Activated naive CD4-positive, alpha-beta T cell treated with anti-CD3 and anti-CD28 coated beads for 36 hours (primary cell): ENCODE results near the gene PI4K2A. TPM values are rescaled to one million over a fixed set of nuclear protein-coding genes. Genes with fewer than 3 reads are reported as not detected.

Experiments used
- CTCF ChIA-PET: fragments of 350-600 bp; sonication (Branson Sonifier 250); formaldehyde crosslinking; loops from one replicate; lab custom pipeline; 2021; ENCODE audit warnings: antibody characterized with exemption; lab: Charles Lee
- DNase-seq: peaks from one replicate; pipeline ENCODE4 v3.0.0-alpha.2; 2020
- H3K27ac Mint-ChIP-seq: one replicate; pipeline ENCODE4 v1.8.0; 2021; ENCODE audit warnings: mild to moderate bottlenecking, mixed read lengths
- H3K27me3 Mint-ChIP-seq: one replicate; pipeline ENCODE4 v1.8.0; 2021; ENCODE audit warnings: low read depth, mixed read lengths
- H3K36me3 Mint-ChIP-seq: one replicate; pipeline ENCODE4 v1.8.0; 2021; ENCODE audit warnings: low read depth, mixed read lengths
- H3K4me1 Mint-ChIP-seq: one replicate; pipeline ENCODE4 v1.8.0; 2021; ENCODE audit warnings: low read depth, mixed read lengths
- H3K4me3 Mint-ChIP-seq: one replicate; pipeline ENCODE4 v1.8.0; 2021; ENCODE audit warnings: mild to moderate bottlenecking, moderate library complexity, mixed read lengths
- H3K9me3 Mint-ChIP-seq: one replicate; pipeline ENCODE4 v1.8.0; 2021; ENCODE audit warnings: mixed read lengths
- intact Hi-C: fragments of 100-400 bp; cut with micrococcal nuclease; formaldehyde crosslinking; loops from one replicate; pipeline ENCODE4 v1.15.1; 2023
- total RNA-seq, 2 experiments: library from RNA; stranded (reverse); gene quantifications; one replicate each; pipeline ENCODE4 v1.2.3, GENCODE V29; 2021

PI4K2A gene
- total RNA-seq, 2 experiments from 2014 or later: 8.9 to 9.4 TPM

GRCh38 chr10:97608991-97609561 lies 31.4 kb upstream of the PI4K2A start:
- no peaks in the 10 kb centered on the region for H3K36me3 Mint-ChIP-seq
- CTCF ChIA-PET: interaction anchor here (0.6 to 1.1 kb wide), 5 partner anchors 12 to 841 kb away, joined by 3 to 4 read pairs (median 4); partner anchors contain the start of gene ANKRD2
- H3K27ac Mint-ChIP-seq: no peak overlapping the region
- H3K27me3 Mint-ChIP-seq: no peaks in the 10 kb centered on the region
- H3K4me1 Mint-ChIP-seq: no peaks in the 10 kb centered on the region
- no peak overlapping the region for H3K4me3 Mint-ChIP-seq
- no peaks in the 10 kb centered on the region for H3K9me3 Mint-ChIP-seq
- DNase-seq: no peak
- intact Hi-C loops: no loop called here

- no peak overlapping the region for H3K27ac Mint-ChIP-seq
Measured at GRCh38 chr10:97611473-97611872, 29.0 kb upstream of the PI4K2A start.

GRCh38 chr10:97612386-97612785 lies 28.1 kb upstream of the PI4K2A start:
- Mint-ChIP-seq H3K36me3 (no peaks in the 10 kb centered on the region), H3K4me3 (no peak overlapping the region), H3K9me3 (no peaks in the 10 kb centered on the region), H3K4me1 (no peaks in the 10 kb centered on the region), H3K27me3 (no peaks in the 10 kb centered on the region), H3K27ac (no peak overlapping the region)
- DNase-seq: no peak
- intact Hi-C loops: loop anchor here (2.0 kb wide), 1 partner anchor 40 kb away; the partner anchor contains the start of gene ANKRD2
- CTCF ChIA-PET: interaction anchor here (1.3 to 1.6 kb wide), 2 partner anchors 41 to 139 kb away, joined by 3 to 8 read pairs; no protein-coding TSS in a partner anchor

More at GRCh38 chr10:97611473-97611872, 29.0 kb upstream of the PI4K2A start:
- Mint-ChIP-seq H3K4me3 (no peak overlapping the region), H3K9me3 (no peaks in the 10 kb centered on the region), H3K27me3 (no peaks in the 10 kb centered on the region), H3K36me3 (no peaks in the 10 kb centered on the region), H3K4me1 (no peaks in the 10 kb centered on the region)
- CTCF ChIA-PET: no interaction called here
- no peak for DNase-seq
- intact Hi-C loops: no loop called here

DNA sequence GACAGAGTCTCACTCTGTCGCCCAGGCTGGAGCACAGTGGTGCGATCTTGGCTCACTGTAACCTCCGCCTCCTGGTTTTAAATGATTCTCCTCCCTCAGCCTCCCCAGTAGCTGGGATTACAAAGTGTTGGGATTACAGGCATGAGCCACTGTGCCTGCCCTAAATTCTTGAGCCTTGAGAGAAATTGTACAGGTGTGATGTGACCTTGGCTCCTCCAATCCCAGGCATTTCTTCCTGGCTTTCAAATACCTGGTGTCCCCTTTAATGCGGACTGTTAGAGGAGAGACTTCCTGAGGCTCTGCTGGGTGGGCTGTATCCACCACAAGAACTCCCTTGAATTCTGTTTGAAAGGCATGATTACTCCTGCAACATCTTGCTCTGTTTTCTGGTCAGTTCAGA lies 22.2 kb upstream of the PI4K2A start:
- CTCF ChIA-PET: no interaction called here
- Mint-ChIP-seq H3K9me3 (no peaks in the 10 kb centered on the region), H3K36me3 (no peaks in the 10 kb centered on the region), H3K4me3 (no peak overlapping the region), H3K27ac (no peak overlapping the region), H3K4me1 (no peaks in the 10 kb centered on the region), H3K27me3 (no peaks in the 10 kb centered on the region)
- no peak for DNase-seq
- intact Hi-C loops: no loop called here

GRCh38 chr10:97618733-97619132 lies 21.7 kb upstream of the PI4K2A start:
- CTCF ChIA-PET: no interaction called here
- intact Hi-C loops: no loop called here
- DNase-seq: no peak
- H3K27me3 Mint-ChIP-seq: no peaks in the 10 kb centered on the region
- H3K36me3 Mint-ChIP-seq: no peaks in the 10 kb centered on the region
- H3K9me3 Mint-ChIP-seq: no peaks in the 10 kb centered on the region
- H3K27ac Mint-ChIP-seq: no peak overlapping the region
- H3K4me3 Mint-ChIP-seq: no peak overlapping the region
- no peaks in the 10 kb centered on the region for H3K4me1 Mint-ChIP-seq

DNA sequence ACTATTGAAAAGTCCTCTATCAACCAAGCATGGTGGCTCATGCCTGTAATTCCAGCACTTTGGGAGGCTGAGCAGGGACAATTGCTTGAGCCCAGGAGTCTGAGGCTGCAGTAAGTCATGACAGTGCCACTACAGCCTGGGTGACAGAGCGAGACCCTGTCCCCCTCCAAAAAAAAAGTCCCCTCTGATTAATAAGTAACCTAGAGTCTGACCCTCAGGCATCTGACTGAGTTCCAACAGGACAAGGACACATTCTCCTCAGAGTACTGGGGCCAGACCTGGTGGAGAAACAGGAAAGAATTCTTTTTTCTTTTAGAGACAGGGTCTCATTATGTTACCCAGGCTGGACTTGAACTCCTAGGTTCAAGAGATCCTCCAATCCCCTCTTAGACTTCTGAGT lies 17.2 kb upstream of the PI4K2A start:
- no peaks in the 10 kb centered on the region for H3K27me3 Mint-ChIP-seq
- H3K4me3 Mint-ChIP-seq: no peak overlapping the region
- CTCF ChIA-PET: interaction anchor here (1.0 kb wide), 1 partner anchor 108 kb away, joined by 3 read pairs; no protein-coding TSS in a partner anchor
- no peak for DNase-seq
- no peaks in the 10 kb centered on the region for H3K9me3 Mint-ChIP-seq
- no peak overlapping the region for H3K27ac Mint-ChIP-seq
- H3K4me1 Mint-ChIP-seq: no peaks in the 10 kb centered on the region
- H3K36me3 Mint-ChIP-seq: no peaks in the 10 kb centered on the region
- intact Hi-C loops: no loop called here

- CTCF ChIA-PET: interaction anchor here (0.7 kb wide), 1 partner anchor 13 kb away, joined by 3 read pairs; no protein-coding TSS in a partner anchor
- Mint-ChIP-seq H3K4me3 (no peak overlapping the region), H3K27me3 (no peaks in the 10 kb centered on the region), H3K9me3 (no peaks in the 10 kb centered on the region), H3K36me3 (no peaks in the 10 kb centered on the region), H3K27ac (no peak overlapping the region), H3K4me1 (peaks cover 4% of the 10 kb centered on the region)
- DNase-seq: no peak
- intact Hi-C loops: no loop called here
Measured at GRCh38 chr10:97627731-97628130, 12.7 kb upstream of the PI4K2A start.

GRCh38 chr10:97628228-97628627 lies 12.2 kb upstream of the PI4K2A start:
- H3K9me3 Mint-ChIP-seq: no peaks in the 10 kb centered on the region
- H3K4me3 Mint-ChIP-seq: no peak overlapping the region
- peaks cover 7% of the 10 kb centered on the region for H3K4me1 Mint-ChIP-seq
- CTCF ChIA-PET: interaction anchor here (0.7 kb wide), 1 partner anchor 13 kb away, joined by 3 read pairs; no protein-coding TSS in a partner anchor
- intact Hi-C loops: no loop called here
- no peak for DNase-seq
- no peak overlapping the region for H3K27ac Mint-ChIP-seq
- peaks cover under 1% of the 10 kb centered on the region for H3K36me3 Mint-ChIP-seq
- H3K27me3 Mint-ChIP-seq: no peaks in the 10 kb centered on the region

DNA sequence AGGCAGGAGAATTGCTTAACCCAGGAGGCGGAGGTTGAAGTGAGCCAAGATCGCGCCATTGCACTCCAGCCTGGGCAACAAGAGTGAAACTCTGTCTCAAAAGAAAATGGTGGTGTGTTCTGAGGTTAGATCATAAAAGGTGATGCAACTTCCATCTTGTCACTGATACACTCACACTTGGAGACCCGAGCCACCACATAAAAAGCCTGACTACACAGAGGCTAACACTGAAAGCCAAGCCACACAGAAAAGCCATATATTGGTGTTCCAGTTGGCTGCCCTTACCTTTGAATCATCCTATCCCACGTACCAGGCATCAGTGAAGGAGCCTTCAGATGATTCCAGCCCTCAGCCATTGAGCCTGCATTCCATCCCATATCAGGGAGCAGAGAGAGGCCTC lies 11.2 kb upstream of the PI4K2A start:
- intact Hi-C loops: no loop called here
- Mint-ChIP-seq H3K4me3 (no peak overlapping the region), H3K4me1 (peaks cover 14% of the 10 kb centered on the region), H3K27me3 (no peaks in the 10 kb centered on the region), H3K27ac (no peak overlapping the region), H3K9me3 (no peaks in the 10 kb centered on the region), H3K36me3 (peaks cover 2% of the 10 kb centered on the region)
- no peak for DNase-seq
- CTCF ChIA-PET: interaction anchor here (0.6 kb wide), 1 partner anchor 15 kb away, joined by 4 read pairs; no protein-coding TSS in a partner anchor

- Mint-ChIP-seq H3K9me3 (no peaks in the 10 kb centered on the region), H3K27me3 (no peaks in the 10 kb centered on the region), H3K27ac (no peak overlapping the region), H3K4me3 (no peak overlapping the region), H3K4me1 (peaks cover 14% of the 10 kb centered on the region), H3K36me3 (peaks cover 2% of the 10 kb centered on the region)
- CTCF ChIA-PET: no interaction called here
- DNase-seq: no peak
- intact Hi-C loops: no loop called here
Measured at GRCh38 chr10:97631098-97631497, 9.4 kb upstream of the PI4K2A start.

- CTCF ChIA-PET: interaction anchor here (0.6 to 1.3 kb wide), 2 partner anchors 9 to 191 kb away, joined by 3 read pairs; no protein-coding TSS in a partner anchor
- intact Hi-C loops: loop anchor here (1.0 to 2.0 kb wide), 2 partner anchors 16 to 104 kb away; partner anchors contain the start of gene ZFYVE27
- H3K9me3 Mint-ChIP-seq: no peaks in the 10 kb centered on the region
- H3K27me3 Mint-ChIP-seq: no peaks in the 10 kb centered on the region
- peak within 1 kb of the TSS; percentile 99 for H3K4me3 Mint-ChIP-seq
- peak; percentile 95 for DNase-seq
- peaks cover 14% of the 10 kb centered on the region for H3K4me1 Mint-ChIP-seq
- peaks cover 2% of the 10 kb centered on the region for H3K36me3 Mint-ChIP-seq
- peak within 1 kb of the TSS; percentile 80 for H3K27ac Mint-ChIP-seq
Measured at GRCh38 chr10:97632949-97633884, 7.3 kb upstream of the PI4K2A start, which contains the start of gene MORN4. Gene MORN4, minus strand, starts transcription at chr10:97633500. Its CDS starts 13,847 bp downstream, at chr10:97619653.

GRCh38 chr10:97633921-97634320 lies 6.5 kb upstream of the PI4K2A start:
- CTCF ChIA-PET: interaction anchor here (0.6 to 1.3 kb wide), 2 partner anchors 10 to 192 kb away, joined by 3 read pairs; no protein-coding TSS in a partner anchor
- no peak overlapping the region for H3K27ac Mint-ChIP-seq
- DNase-seq: peak; percentile 27
- intact Hi-C loops: loop anchor here (1.0 to 2.0 kb wide), 2 partner anchors 15 to 103 kb away; partner anchors contain the start of gene ZFYVE27
- H3K4me1 Mint-ChIP-seq: peaks cover 14% of the 10 kb centered on the region
- no peaks in the 10 kb centered on the region for H3K27me3 Mint-ChIP-seq
- peaks cover 2% of the 10 kb centered on the region for H3K36me3 Mint-ChIP-seq
- H3K9me3 Mint-ChIP-seq: no peaks in the 10 kb centered on the region
- peak overlapping the region; percentile 99 for H3K4me3 Mint-ChIP-seq
